NCI-H128 (cell line): ENCODE measurements around the gene TNFRSF1A.
A peak's percentile ranks its signal among the peaks of the same experiment; 100 is the strongest.

ENCODE experiments used
- DNase-seq: peaks from one replicate; lab custom pipeline; 2025; ENCODE audit not compliant: unreplicated experiment; lab: John Stamatoyannopoulos, UW

Gene TNFRSF1A

GRCh38 chr12:6324936-6325750 is 16.7 kb downstream of the TNFRSF1A start:
- DNase-seq = no peak

GRCh38 chr12:6323995-6324711 is 17.7 kb downstream of the TNFRSF1A start:
- no peak for DNase-seq

GRCh38 chr12:6323340-6323994 is 18.4 kb downstream of the TNFRSF1A start:
- peak; percentile 38 for DNase-seq

- DNase-seq = no peak
Measured at GRCh38 chr12:6322969-6323339, 18.9 kb downstream of the TNFRSF1A start.

- no peak for DNase-seq
Measured at GRCh38 chr12:6322352-6322751, 19.5 kb downstream of the TNFRSF1A start.

GRCh38 chr12:6321905-6322304 is 20.0 kb downstream of the TNFRSF1A start:
- no peak for DNase-seq

- DNase-seq = no peak
Measured at GRCh38 chr12:6319446-6319845, 22.4 kb downstream of the TNFRSF1A start.

DNA sequence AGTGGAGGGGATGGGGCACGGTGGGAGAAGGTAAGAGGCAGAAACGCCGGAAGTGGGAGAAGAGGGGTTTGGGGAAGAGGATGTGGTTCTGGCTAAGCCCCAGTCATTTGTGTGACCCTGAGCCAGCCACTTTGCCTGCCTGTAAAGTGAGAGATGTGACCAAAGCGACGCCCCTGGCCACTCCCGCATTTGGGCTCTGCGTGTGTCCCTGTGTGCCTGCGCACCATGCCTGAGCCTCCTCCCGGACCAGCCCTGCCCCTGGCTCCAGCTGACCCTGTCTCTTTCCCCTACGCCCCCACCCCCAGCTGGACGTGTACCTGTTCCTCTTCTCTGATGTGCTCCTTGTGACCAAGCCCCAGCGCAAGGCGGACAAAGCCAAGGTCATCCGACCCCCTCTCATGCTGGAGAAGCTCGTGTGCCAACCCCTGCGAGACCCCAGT is 23.4 kb downstream of the TNFRSF1A start:
- no peak for DNase-seq

GRCh38 chr12:6317693-6318439 is 24.0 kb downstream of the TNFRSF1A start:
- no peak for DNase-seq

DNA sequence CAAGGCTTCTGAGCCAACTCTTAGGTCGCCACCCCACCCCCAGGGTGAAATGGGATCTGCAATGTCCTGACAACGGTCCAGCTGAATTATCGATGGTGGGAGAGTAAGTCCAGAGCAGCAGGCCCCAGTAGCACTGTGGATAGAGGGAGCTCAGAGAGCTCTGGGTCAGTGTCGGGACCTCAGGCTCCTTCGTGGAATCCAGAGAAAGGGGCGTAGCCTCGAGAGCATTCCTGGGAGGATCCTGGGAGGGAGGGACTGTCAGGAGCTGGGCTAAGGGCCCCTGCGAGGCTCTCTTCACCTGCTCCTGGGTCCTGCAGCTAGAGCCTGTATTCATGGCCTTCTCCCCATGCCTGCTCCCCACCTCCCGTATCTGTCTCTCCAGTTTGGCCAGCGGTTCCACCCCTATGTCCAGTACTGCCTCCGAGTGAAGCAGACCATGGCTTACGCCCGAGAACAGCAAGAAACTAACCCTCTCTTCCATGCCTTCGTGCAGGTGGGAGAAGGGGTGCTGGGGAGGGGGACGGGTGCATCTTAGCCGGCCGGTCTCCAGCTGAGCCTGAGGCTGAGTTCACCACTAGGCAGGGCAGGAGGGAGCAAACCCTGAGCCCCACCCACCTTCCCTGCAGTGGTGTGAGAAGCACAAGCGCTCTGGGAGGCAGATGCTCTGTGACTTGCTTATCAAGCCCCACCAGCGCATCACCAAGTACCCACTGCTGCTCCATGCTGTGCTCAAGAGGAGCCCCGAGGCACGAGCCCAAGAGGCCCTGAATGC is 24.8 kb downstream of the TNFRSF1A start:
- DNase-seq = no peak

DNA sequence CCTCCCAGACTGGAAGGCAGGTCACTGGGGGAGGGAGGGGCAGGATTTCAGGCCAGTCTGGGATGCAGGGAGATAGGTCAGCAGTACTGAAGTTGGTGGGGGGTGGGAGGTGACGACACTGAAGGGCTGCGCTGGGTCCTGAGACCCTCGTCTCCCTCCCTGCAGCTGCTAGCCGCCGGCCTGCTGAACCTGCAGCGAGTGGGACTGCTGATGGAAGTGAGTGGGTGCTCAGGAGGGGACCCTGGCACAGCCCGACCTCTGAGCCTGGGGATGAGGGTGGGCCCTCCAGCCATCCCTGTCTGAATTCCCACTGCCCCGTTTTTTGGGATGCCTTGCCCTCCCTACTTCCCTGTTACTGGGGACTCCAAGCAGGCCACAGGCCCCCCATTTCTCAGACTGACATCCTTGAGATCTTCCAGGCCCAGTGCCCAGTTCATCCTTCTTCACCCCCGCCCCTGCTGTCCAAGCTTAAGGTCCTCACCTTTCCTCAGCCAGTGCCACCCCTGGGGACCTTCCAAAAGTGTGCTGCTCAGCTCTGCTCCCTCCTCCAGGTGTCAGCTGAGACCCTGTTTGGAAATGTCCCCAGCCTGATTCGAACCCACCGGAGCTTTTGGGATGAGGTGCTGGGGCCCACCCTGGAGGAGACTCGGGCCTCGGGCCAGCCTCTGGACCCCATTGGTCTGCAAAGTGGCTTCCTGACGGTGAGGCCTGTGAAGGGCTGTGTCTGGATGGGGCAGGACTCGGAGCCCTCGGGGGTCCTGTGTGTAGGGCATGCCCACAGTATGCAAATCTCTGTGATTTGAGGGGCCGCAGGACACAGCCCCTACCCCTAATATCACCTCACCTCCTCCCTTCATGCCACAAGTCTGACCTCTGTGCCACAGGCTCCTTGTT is 25.9 kb downstream of the TNFRSF1A start:
- DNase-seq = no peak

DNA sequence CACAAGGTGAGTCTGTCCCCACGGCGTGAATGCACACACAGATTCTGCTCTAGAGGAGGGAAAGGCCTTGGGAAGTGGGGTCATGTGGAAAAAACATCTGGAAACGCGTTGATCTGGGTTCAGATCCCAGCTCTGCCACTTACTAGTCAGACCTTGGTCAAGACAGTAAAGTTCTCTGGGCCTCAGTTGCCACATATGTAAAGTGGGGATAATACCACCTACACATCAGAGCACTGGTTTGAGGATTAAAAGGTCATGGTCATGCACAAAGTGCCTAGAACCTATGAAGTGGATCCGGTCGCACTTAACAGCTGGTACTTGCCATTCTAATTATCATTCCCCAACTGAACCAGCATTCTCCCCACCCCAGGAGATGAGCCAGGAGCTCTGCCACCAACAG is 26.7 kb downstream of the TNFRSF1A start:
- DNase-seq = no peak

DNA sequence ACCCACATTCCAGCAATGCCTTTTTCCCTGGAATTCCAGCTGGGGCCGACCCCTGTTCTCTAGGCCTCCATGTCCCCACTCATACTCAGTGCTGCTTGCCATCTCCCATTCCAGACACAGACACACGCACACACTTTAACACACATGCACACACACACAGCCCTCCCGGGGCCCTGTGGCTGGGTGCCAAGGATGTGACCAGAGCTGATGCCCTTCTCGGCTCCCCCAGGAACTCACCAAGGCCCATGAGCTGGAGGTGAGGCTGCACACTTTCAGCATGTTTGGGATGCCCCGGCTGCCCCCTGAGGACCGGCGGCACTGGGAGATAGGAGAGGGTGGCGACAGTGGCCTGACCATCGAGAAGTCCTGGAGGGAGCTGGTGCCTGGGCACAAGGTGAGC is 27.1 kb downstream of the TNFRSF1A start:
- no peak for DNase-seq

DNA sequence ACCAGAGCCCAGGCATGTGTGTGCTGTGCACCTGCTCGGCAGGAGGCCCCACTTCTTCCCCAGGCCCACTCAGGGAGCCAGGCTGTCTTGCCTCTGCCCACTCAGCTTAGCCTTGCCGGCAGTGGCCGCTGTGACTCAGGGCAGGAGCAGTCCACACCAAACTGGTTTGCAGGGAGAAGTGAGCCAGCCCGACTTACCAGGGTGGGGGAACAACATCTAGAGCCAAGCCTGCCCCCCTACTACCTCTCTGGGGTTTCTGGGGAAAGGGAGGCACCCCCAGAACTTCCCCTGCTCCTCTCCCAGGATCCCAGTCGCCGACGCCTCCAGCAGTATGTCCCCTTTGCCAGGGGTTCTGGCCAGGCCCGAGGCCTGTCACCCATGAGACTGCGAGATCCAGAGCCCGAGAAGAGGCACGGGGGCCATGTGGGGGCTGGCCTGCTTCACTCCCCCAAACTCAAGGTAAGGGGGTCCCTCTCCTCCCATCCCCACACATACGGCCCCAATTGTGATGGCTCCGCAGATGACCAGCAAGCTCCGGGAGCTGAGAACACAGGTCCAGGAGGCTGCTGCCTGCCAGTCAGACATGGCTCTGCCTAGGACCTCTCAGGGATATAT is 28.4 kb downstream of the TNFRSF1A start:
- DNase-seq = no peak

DNA sequence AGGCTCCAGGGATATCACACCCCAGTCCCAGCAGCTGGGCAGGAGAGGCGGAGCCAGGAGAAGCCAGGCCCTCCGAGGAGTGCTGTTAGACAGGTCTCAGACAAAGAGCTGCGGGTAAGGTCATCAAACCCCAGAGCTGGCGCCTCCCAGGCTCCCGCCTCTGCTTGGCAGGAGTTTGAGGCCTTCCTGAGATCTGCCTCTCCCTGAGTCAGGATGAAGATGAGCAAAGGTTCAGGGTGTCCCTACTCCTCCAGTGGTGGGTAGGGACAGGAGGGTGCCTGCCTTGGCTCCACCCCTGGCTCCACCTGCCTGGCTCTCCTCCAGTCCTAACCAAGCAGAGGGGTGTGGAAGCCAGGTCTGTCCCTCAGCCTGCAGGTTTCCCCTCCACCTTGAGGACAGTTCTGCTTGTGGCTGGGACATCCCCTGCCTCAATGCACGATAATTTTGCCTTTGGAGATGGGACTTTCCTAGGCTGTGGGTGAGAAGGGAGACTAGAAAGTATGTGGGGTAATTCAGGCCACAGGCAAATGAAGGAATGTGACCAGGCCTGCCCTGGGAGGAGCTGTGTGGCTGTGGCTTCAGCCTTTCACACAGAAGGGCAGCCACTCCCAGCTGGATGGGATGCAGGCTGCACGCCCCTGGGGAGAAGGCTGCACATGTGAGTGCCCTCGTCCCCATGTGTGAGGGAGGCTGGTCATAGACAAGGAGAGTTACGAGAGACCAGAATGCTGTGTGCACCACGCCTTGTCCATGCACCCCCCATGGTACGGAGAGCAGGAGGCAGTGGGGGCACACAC is 29.1 kb downstream of the TNFRSF1A start:
- DNase-seq = no peak

DNA sequence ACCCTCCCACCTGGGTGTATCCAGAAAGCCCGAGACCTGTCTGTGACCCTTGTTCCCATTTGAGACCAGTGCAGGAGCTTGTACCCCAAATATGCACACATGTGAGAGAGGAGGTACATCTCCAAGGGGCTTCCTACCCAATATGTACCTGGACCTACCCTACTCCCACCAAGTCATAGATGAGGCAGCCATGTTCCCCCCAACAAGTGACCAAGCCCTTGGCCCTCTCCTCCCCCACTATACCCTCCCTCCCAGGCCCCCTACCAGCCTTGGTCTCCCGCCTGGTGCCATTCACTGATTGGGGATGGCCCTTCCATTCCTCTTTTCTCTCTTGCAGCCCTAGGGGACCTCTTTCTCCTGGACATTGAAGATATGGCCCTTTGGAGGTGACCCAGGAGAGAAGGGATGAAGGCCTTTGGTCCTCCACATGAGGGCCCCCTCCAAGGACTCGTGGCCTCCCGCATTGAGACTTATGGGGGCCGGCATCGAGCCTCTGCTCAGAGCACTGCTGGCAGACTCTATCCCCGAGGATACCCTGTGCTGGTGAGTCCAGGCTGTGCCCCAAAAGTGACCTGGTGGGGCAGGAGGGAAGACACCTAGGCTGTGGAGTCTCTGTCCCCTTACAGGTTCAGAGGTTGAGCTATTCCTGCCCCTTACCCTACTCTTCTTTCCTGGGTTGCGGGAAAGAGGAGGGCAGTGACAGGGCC is 29.9 kb downstream of the TNFRSF1A start:
- no peak for DNase-seq

DNA sequence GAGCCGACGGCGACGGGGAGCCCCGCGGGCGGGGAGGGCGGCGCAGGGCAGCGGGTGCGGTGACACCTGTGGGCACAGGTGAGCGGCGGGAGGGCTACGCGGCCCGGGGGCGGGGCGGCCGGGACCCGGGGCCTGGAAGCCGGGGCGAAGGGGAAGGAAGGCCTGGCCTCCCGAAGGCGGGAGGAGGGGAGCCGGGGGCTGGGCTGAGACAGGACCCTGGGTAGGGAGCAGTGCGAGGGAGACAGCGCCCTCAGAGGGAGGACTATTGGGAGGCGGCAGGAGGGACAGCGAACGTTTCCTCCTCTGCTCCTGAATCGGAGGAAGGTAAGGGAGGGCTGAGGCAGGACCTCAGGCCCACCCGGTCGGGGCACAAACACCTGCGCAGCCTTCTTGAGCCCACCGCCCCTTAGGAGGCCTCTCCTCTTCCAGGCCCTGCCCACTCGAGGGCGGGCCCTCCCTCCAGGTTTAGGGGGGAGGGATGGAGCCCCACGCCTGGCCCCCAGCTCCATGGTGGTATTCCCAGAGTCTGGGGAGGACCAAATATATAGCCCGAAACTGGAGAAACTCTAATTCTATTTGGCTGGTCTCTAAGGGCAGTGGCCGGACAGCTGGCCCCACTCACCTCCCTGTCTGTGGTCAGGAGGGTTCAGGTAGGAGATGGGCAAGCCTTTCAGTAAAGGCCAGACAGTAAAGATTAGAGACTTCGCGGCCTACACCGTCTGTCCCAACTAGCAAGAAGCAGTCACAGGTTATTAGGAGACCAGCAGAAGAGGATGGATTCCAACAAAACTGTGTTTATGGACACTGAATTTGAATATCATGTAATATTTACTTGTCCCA is 30.9 kb downstream of the TNFRSF1A start:
- no peak for DNase-seq
